Measurements from ENCODE around the gene FIGNL1. TPM values are rescaled to one million over a fixed set of nuclear protein-coding genes. Genes with fewer than 3 reads are reported as not detected.

The FIGNL1 gene
- total and polyA plus RNA-seq, 10 of the 15 experiments (the other 5 are each of a cell fraction or from before 2014, with no cell fraction given): 11.5 to 37.4 (median 29.0) TPM

DNA sequence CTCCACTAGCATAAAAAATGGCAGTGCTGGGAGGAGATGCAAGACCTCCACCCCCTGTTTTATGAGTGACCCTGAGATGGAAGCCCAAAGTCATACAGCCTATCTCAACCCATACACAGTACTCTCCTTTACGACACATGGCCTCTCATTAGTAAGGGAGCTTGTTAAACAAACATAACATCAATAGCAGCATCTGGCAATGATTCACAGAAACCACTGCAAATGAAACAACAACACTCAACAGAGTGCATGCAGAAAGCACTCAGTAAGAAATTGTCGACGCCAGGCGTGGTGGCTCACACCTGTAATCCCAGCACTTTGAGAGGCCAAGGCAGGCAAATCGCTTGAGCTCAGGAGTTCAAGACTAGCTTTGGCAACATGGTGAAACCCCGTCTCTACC, 27.5 kb upstream of the FIGNL1 start:
- POLR2A ChIA-PET: no interaction called here
- RAD21 ChIA-PET (ENCODE audit: unreplicated experiment): interaction anchor here (1.1 kb wide), 1 partner anchor 9 kb away, joined by 3 read pairs; no protein-coding TSS in a partner anchor

More for the DNA sequence above, 27.5 kb upstream of the FIGNL1 start:
- Histone ChIP-seq H2AFZ (ENCODE audit: control insufficient read depth, low read depth, low read length) (no peak overlapping the region), H3K4me1 (ENCODE audit: control insufficient read depth, insufficient read depth, low read length) (no peaks in the 10 kb centered on the region), H3K9ac (ENCODE audit: control insufficient read depth, insufficient read depth, low read length) (no peak overlapping the region), H4K20me1 (ENCODE audit: control insufficient read depth, insufficient read depth) (no peaks in the 10 kb centered on the region), H3K36me3 (ENCODE audit: control insufficient read depth in 2 of 2, insufficient read depth in 2 of 2, low read length in 1 of 2) (no peaks in the 10 kb centered on the region), H3K79me2 (ENCODE audit: control insufficient read depth, insufficient read depth, low read length) (no peaks in the 10 kb centered on the region), H3K4me3 (no peak overlapping the region), H3K27me3 (replicated peaks in 1 of 2; ENCODE audit: control insufficient read depth in 2 of 2, insufficient read depth in 2 of 2, low read length in 1 of 2) (peaks cover 0 to 2% of the 10 kb centered on the region in 2 experiments; a peak in 3 of 4 replicates), H3K27ac (ENCODE audit: control insufficient read depth, insufficient read depth) (no peak overlapping the region), H3K9me3 (replicated peaks; ENCODE audit: control insufficient read depth, insufficient read depth, low read length) (no peaks in the 10 kb centered on the region), H3K4me2 (ENCODE audit: control insufficient read depth, insufficient read depth) (no peak overlapping the region)
- ChIA-PET CTCF (interaction anchor here (0.7 kb wide), 1 partner anchor 385 kb away, joined by 3 read pairs; no protein-coding TSS in a partner anchor), SMC1A (ENCODE audit: uncharacterized antibody, unreplicated experiment) (interaction anchor here (1.5 kb wide), 1 partner anchor 12 kb away, joined by 4 read pairs; no protein-coding TSS in a partner anchor)
- no peak for DNase-seq (ENCODE audit: low read depth, low spot score)
- no peak for FAIRE-seq
- no peak for TF ChIP-seq KAT2A (conservative IDR thresholded peaks at IDR 0.05; ENCODE audit: control insufficient read depth, low read depth, low read length)
- TF ChIP-seq, protein P1, sequence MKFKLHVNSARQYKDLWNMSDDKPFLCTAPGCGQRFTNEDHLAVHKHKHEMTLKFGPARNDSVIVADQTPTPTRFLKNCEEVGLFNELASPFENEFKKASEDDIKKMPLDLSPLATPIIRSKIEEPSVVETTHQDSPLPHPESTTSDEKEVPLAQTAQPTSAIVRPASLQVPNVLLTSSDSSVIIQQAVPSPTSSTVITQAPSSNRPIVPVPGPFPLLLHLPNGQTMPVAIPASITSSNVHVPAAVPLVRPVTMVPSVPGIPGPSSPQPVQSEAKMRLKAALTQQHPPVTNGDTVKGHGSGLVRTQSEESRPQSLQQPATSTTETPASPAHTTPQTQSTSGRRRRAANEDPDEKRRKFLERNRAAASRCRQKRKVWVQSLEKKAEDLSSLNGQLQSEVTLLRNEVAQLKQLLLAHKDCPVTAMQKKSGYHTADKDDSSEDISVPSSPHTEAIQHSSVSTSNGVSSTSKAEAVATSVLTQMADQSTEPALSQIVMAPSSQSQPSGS (IDR thresholded peaks at IDR 0.05; ENCODE audit: low read length): no peak
- TF ChIP-seq, protein P2, sequence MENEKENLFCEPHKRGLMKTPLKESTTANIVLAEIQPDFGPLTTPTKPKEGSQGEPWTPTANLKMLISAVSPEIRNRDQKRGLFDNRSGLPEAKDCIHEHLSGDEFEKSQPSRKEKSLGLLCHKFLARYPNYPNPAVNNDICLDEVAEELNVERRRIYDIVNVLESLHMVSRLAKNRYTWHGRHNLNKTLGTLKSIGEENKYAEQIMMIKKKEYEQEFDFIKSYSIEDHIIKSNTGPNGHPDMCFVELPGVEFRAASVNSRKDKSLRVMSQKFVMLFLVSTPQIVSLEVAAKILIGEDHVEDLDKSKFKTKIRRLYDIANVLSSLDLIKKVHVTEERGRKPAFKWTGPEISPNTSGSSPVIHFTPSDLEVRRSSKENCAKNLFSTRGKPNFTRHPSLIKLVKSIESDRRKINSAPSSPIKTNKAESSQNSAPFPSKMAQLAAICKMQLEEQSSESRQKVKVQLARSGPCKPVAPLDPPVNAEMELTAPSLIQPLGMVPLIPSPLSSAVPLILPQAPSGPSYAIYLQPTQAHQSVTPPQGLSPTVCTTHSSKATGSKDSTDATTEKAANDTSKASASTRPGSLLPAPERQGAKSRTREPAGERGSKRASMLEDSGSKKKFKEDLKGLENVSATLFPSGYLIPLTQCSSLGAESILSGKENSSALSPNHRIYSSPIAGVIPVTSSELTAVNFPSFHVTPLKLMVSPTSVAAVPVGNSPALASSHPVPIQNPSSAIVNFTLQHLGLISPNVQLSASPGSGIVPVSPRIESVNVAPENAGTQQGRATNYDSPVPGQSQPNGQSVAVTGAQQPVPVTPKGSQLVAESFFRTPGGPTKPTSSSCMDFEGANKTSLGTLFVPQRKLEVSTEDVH (IDR thresholded peaks at IDR 0.05; ENCODE audit: low read depth, partially characterized antibody): no peak
- TF ChIP-seq SIX5 (IDR thresholded peaks at IDR 0.05; ENCODE audit: low read depth, low read length, severe bottlenecking): no peak
- no peak for TF ChIP-seq HDAC6 (IDR thresholded peaks at IDR 0.05; ENCODE audit: unreplicated experiment)
- TF ChIP-seq, protein P3, sequence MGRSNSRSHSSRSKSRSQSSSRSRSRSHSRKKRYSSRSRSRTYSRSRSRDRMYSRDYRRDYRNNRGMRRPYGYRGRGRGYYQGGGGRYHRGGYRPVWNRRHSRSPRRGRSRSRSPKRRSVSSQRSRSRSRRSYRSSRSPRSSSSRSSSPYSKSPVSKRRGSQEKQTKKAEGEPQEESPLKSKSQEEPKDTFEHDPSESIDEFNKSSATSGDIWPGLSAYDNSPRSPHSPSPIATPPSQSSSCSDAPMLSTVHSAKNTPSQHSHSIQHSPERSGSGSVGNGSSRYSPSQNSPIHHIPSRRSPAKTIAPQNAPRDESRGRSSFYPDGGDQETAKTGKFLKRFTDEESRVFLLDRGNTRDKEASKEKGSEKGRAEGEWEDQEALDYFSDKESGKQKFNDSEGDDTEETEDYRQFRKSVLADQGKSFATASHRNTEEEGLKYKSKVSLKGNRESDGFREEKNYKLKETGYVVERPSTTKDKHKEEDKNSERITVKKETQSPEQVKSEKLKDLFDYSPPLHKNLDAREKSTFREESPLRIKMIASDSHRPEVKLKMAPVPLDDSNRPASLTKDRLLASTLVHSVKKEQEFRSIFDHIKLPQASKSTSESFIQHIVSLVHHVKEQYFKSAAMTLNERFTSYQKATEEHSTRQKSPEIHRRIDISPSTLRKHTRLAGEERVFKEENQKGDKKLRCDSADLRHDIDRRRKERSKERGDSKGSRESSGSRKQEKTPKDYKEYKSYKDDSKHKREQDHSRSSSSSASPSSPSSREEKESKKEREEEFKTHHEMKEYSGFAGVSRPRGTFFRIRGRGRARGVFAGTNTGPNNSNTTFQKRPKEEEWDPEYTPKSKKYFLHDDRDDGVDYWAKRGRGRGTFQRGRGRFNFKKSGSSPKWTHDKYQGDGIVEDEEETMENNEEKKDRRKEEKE (IDR thresholded peaks at IDR 0.05): no peak
- TF ChIP-seq YBX1 (IDR thresholded peaks at IDR 0.05): no peak
- intact Hi-C loops (cut with micrococcal nuclease; ENCODE audit: unreplicated experiment): no loop called here
- BruUV-seq (replicated peaks): no TSS peak
- in situ Hi-C loops (cut with MboI): no loop called here
- 44% methylated on average over 6 of the region's 6 CpGs for WGBS (ENCODE audit: insufficient coverage, insufficient replicate concordance, low lambda C conversion rate, missing lambda C conversion rate)
- no peak for ATAC-seq
